Activated gamma-delta T cell treated with Interleukin-2 at 50 U/mL for 16 hours (primary cell): ENCODE data around the gene RHOT2.
"Not testable (repeated sequence)": the region's sequence is repeated elsewhere in the genome, so short reads cannot be mapped to it uniquely, and the experiment has no call there.

Experiments used
- DNase-seq: peaks from one replicate; pipeline ENCODE4 v3.0.0-alpha.2; 2020

Gene RHOT2

DNA sequence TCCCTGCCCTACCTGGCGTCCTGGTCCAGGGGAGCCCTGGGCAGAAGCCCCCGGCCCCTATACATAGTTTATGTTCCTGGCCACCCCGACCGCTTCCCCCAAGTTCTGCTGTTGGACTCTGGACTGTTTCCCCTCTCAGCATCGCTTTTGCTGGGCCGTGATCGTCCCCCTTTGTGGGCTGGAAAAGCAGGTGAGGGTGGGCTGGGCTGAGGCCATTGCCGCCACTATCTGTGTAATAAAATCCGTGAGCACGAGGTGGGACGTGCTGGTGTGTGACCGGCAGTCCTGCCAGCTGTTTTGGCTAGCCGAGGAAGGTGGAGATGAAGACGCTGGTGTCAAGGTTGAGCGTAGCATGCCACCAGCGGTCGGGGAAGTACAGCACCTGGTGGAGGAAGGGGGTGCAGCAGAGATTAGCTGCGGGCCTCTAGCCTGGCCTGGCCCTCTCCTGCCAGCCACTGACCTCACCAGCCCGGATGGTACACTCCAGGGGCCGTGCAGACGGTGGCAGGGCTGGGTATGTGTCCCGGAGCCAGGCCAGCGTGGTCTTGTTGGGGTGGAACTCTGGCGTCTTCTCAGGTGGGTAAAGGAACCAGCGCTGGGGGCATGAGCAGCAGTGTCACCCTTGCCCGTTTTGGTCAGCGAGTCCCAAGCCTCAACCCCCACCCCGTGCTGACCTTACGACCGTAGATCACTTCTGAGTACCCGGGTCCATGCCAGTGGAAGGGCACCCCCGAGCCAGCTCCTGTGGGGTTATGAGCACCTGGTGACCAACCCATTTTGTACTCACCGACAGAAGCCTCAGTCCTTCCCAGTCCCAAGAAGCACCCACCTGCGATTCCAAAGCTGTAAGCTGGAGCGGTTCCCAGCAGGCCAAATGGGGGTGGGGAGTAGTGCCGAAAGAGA is 14.8 kb downstream of the RHOT2 start:
- no peak for DNase-seq

DNA sequence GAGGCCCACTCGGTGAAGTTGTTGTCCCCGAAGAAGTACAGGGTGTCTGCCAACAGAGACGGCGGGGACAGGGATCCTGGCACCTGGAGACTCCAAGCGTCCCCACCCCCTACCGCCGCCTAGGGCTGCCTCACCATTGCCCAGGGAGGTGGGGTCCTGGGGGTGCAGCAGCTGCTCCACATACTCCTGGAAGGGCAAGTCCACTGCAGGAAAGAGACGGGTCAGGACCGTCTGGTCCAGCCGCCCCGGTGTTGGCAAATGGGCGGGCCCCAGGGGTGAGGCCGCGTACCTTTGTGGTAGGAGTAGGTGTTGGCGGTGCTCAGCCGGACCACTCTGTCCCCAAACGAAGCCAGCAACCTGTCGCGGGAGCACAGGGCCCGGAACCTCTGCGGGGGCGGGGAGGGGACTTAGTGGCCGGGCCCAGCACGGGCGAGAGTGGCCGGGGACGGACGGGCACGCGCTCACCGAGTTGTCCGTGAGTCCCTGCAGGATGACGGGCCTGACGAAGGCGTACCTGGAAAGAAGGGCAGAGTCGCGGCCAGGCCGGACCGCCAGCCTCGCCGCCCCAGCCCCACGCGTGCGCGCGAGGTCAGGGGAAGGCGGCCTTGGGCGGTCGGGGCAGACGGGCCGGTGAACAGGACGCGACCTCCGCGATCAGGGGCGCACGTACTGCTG is 15.6 kb downstream of the RHOT2 start:
- no peak for DNase-seq

DNA sequence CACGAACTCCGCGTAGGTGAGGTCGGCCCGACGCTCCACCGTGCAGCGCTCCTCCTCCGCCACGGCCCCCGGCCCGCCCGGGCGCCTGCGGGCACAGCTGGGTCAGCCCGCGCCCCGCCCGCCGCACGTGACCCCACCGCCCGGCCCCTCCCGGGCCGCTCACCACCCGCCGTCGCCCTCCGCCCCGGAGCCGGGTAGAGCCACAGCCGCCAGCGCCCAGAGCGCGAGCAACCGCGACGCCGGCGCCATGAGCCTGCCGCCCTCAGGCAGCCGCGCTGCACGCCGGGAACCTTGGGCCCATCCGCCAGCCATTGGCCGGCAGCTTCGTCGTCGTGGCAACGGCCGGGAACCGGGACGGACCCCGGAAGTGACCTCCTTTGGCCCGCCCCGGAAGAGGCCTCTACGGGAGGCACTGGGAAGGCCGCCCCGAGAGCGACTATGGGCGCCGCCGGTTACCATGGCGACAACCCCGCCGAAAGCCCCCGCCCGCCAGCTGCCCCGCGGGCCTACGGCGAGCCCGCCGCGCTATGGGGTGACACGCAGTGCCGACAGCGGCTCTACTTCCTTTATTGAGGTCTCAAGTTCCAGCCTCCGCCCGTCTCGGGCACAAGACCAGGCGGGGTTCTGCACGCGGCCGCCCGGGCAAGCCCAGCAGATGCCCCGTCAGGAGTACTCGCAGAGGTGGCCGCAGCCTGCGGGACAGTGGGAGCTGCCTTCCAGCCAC is 16.3 kb downstream of the RHOT2 start, which contains the start of gene JMJD8:
Gene JMJD8, minus strand, starts transcription at position 264 of the 724 bp plus-strand sequence. Its CDS starts 15 bp downstream, at position 249.
- DNase-seq, result peak; percentile 96

DNA sequence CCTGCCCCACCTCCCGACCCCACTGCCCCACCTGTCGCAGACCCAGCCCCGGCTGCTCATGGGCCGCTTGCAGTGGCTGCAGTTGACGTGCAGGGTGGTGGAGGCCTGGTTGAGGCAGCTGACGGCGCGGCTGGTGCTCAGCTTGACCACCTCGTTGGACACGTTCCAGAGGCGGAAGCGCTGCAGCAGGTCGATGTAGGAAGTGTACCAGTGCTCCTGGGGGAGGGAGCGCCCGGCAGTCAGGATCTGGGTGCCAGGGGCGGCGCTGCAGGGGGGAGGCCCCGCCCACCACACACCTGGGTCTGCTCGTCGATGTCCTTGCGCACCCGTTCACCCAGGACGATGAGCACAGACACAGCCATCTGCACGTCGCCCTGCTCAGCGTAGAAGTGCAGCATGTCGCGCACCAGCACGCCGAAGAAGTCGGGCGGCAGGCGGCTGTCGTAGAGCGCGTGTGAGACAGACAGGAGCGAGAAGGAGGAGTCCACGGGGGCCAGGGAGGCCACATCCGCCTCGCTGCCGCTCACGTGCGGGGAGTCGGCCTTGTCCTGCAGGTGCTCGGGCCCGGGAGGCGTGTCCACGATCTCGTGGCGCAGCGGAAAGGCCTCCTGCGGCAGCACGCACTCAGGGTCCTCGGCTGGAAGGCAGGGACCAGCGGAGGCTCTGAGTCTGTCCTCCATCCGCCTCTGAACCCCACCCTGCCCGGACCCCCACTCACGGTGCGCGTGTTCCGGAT is 17.2 kb downstream of the RHOT2 start:
- DNase-seq, result no peak

DNA sequence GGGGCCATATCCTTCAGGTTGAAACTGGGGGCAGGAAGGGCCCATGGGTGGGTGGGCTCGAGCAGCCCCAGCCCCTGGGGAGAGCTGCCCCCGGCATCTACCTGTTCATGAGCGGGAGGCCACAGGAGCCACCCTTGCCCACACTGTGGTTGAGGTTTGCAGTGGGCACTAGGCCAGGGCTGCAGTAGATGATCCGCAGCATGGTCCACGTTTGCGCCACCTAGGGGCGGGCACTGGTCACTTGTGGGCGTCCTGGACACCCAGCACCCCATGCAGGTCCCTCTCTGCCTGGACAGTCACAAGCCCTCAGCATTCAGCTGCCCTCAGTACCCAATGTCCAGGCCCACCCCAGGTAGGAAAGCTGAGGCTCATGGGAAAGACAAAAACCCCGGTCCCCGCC is 18.0 kb downstream of the RHOT2 start:
- no peak for DNase-seq

DNA sequence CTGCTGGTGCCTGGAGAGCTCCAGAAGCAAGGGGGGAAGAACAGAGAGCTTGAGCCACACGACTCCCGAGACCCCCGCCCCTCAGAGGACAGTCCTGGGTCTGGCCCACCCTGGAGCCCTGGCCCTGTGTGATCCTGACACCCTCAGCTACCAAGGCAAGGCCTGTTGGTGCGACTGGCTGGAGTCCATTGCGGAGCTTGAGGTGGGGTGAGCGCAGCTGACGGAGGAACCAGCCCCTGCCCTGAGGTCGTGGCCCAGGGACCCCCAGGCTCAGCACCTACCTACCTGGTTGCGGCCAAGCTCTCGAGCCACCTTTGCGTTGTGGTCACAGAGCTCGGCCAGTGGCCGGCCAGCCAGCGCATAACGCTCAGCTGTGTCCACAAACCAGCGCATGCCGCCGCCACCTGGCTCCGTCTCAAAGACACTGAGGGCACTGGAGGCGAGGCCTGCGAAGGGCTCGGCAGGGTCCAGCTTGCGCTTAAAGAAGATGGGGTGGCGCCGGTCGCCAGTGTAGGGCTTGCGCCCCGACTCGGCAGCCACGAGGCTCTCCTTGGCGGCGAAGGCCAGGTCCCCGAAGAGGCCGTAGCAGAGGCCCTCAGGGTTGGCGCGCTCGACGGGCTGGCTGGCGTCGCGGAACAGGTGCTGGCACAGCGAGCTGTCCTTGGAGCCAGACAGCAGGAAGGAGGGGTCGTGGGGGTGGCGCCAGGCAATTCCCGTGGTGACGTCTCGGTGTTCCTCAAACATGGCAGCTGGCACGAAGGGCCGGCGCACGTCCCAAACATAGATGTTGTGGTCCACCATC is 18.7 kb downstream of the RHOT2 start:
- no peak for DNase-seq

DNA sequence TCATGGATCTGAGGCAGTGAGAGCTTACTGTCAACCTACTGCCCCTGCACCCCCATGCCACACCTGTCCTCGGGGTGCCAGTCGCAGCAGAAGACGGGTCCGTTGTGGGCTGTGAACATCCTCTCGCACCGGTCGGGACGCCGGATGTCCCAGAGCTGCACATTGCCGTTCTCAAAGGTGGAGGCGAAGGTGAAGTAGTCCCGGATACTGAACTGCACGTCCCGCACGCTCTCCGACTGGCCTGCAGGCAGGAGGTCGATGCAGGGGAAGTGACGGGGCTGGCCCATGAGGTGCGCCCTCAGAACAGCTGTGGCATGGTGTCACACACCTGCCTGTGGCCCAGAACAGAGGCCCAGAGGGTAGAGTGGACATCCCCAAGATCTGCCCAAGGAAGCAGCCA is 19.6 kb downstream of the RHOT2 start:
- DNase-seq, result no peak

DNA sequence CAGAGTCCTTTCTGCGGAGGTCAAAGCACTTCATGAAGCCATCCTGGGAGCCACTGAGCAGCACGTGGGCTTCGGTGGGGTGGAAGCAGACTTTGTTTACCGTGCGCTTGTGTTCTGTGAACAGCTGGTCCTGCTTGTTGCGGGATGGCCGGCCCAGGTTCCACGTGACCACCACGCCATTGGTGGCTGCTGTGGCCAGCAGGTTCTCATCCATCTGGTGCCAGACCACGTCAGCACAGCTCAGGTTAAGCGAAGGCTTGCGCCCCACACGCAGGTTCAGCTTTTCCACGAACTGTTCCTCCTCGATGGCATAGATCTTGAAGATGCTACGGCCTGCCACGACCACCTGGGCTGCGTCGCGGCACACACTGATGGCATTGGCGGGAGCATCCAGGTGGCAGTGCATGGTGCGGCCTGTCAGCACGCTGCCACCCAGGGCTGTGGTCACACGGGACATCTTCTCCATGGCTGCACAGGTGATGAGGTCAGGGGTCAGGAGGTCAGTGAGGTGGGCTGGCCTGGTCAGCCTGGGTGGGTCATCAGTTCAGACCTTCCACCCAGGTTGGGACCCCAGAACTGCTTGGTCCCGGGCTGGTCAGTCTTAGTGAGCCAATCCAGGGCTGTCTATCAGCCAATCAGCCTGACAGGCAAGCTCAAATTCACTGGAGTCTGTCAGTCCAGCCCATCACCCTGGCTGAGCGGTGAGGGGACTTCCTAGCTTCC is 21.4 kb downstream of the RHOT2 start:
- DNase-seq, result no peak

DNA sequence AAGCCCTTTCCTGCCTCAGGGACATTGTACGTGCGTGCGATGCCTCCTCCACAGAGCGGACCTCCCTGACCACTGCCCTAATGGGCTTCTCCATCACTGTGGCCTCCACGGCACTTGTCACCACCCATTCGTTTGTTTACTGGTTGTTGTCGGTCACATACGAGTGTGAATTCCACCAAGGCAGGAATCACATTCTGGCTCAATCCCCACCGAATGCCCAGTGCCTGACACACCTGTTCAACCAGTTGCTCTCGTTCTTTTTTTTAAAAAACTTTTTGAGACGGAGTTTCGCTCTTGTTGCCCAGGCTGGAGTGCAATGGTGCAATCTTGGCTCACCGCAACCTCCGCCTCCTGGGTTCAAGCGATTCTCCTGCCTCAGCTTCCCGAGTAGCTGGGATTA is 23.3 kb downstream of the RHOT2 start:
- not testable (repeated sequence) for DNase-seq

DNA sequence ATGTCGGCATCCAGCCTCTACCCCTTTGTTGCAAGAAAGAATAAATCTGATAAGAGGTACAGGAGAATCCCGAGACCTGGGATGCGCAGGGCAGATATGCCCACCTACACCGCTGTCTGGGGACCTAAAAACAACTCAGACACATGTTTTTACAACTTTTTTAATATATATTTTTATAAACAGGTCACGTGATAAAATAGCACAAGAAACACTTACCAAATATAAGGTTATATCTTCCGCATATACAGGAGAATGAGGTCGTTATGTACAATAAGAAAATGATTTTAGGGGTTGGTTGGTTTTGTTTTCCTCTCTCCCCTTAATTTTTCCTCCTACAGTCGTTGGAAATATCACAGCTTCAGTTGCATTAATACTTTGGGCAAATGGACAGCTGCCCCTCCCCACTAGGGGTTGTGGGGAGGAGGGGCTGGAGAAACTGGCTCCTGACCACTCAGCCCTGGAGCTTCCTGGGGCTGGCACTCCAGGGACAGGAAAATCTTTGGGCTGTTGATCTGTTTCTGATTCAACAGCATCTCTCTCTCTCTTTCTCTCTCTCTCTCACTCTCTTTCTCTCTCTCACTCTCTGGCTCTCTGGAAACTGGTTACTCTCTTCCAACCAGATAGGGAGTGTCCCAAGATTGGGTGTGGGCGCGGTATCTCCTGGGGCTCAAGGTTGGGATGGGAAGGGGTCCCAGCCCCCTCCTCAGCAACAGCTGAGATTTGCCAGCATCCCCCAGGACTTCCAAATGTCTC is 24.6 kb downstream of the RHOT2 start:
- DNase-seq, result no peak

DNA sequence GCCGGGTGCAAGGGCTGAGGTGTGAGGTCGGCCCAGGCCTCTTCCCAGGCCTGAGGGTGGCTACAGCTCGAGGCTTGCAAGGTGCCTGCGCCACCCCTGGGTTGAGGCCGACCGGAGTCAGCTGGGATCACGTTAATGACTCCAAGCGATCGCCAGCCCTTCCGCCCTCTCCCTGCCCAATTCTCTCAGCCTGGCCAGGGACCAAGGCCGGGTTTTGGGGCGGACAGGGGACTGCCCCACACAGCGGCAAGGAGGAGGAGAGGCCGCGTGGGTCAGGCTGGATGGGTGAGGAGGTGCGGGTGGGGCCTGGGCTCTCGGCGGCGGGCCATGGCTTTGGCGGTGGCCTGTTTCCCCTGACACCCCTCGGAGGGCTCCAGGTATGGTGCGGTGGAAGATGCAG is 25.4 kb downstream of the RHOT2 start:
- DNase-seq, result no peak

DNA sequence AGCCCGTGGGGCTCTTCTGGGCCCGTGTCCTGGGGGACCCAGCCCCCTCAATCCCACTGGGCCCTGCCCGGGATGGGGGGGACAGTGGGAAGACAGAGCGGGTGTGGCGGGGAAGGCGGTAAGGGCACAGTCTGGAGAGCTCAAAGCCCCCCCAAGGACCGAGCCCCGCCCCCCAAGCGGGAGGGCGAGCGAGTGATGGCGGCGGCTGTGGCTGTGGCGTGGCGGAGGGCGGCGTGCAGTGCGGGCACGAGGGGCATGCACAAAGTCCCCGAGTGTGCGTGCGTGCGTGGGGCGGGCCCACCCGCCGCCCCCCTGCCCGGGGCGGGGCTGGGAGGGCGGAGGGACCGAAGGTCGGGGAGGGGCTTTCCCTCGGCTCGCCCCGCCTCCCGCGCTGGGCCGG is 25.8 kb downstream of the RHOT2 start:
- peak; percentile 45 for DNase-seq

DNA sequence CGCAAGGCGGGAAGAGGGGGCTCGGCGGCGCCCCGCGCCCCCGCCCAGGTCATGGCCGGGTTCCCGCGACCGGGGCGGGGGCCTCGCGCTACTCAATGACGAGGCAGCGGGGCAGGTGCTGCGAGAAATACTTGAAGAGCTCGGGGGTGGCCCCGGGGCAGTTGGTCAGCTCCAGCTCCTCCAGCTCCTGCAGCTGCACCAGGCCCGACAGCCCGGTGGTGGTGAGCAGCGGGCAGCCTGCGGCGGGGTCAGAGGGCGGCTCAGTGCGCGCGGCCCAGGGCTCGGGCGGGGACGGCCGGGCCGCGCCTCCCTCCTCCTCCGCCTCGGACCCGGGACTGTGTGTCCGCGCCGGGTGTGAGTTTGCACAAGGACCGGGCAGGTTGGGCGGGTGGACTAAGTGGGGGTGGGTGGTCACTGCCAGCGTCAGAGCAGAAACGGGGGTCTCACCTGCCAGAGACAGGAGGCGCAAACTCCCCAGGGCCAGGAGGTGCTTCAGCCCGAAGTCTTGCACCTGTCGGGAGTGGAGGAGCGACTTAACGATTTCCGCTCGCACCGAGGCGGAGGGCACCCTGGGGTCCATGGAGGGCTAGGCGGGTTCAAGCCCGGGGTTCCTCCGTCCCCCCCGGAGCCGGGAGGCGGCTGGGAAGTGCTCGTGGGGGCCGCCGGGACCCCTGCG is 26.4 kb downstream of the RHOT2 start:
- DNase-seq, result no peak

DNA sequence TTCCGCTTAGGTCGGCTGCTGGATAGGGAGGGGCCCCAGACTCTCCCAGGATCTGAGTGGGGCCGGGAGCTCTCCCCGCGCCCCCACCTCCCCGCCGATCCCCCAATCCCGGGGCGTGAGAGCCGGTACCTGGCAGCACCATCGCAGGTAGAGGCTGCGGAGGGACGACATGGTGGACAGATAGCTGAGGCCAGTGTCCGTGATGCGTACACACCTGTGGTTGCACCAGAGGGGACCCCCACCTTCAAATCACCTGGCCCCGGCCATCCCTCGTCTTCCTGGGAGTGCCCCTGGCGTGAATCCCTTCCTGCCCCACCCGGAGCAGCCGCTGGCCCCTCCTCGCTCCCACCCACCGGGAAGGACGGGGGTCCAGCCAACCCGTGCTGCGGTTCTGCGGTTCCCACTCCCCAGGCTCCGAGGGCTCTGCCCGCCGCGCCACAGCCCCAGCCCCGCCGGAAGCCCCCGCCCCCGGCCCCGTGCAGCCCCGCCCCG is 27.0 kb downstream of the RHOT2 start:
- no peak for DNase-seq

DNA sequence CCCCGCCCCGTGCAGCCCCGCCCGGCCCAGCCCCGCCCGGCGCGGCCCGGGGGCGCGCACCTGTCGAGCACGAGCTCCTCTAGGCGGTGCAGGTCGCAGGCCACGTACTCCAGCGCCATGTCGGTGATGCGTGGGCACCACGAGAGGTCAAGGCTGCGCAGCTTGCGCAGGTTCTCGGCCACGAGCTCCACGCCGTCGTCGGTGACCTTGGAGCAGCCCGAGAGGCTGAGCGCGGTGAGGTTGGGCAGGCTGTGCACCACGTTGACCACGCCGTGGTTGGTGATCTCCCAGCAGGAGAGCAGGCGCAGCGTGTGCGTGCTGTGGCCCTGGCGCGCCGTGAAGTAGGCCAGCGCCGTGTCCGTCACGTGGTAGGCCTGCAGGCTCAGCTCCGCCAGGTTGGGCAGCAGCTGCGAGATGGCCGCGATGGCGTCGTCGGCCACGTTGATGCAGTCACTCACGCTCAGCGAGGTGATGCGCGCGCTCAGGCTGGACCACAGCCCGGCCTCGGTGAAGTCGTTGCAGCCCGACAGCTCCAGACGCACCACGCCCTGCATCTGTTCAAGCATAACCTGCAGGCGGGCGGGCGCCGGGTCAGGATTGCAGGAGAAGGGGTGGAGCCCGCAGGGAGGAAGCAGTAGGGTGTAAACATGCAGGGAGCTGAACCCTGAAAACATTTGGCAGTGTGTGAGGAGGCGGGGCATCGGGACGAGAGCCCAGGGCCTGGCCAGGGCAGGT is 27.6 kb downstream of the RHOT2 start:
- DNase-seq, result peak; percentile 52

DNA sequence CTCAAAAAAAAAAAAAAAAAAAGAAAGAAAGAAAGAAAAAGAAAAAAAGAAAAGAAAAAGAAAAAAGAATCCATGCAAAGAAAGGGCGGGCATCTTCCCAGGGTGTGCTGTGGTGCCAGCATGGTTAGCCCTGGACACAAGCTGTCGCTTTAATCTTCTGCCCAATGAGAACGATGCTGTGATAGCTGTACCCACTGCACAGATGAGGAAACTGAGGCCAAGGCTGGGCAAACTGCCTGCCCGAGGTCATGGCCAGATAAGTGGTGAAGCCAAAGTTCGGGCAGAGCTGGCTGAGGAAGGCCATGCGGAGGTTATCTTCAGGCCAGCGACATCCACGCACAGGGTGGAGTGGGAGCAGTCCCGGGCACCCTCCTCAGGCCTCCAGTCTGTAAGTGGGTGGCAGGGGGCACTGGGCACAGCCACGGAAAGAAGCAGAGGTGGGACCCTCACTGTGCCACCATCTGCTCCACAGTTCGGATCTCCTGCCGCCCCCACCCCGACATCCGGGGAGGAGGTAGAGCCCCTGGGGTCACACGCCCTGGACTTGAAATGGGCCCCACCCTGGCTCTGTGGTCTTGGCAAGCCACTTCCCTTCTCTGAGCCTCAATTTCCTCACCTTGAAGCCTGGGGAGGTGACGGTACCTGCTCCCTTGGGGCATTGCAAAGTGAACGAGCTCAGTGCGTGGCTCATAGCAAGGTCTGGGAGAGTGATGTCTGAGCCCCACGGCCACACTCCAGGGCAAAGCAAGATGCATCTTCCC is 31.2 kb downstream of the RHOT2 start:
- DNase-seq, result no peak

DNA sequence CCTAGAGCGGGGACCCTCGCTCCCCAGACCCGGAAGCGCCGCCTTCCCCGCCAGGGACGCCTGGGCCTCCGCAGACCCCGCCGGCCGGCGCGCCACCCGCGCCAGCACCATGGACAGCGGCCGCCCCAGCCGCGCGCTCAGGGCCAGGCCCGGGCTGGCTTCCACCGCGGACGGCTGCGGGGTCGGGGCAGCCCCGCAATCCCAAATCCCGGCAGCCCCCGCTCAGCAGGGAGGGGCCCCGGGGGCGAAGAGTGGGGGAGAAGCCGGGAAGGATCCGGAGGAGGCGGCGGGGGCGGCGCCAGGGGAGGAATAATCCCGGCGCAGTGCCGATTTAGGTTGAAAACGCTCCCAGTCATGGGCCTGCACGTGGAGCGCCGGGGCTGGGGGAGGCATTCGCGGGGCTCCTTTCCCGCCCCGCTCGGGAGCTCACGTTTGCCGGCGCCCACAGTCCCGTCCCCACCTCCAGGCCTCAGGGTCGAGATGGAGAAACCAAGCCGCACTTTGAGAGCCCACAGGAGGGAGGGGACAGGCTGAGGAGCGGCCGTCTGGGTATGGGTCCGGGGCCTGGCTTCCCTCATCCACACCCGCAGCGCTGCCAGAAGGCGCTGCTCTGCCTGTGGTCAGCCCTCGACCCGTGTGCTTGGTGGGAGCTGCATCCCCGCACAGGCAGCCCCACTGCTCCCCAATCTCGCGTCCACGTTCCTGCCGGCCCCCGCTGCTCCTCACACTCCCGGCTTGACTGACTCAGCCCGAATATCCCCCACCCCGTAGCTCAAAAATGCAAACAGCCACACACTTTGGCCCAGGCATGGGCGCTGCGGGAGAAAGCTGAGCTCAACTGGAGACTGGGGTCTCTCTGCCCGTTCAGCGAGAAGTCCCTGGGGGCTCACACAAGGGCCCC is 33.0 kb downstream of the RHOT2 start:
- peak; percentile 36 for DNase-seq
